GM18517 (cell line): ENCODE measurements around the gene CCDC24.
A peak's percentile ranks its signal among the peaks of the same experiment; 100 is the strongest.

Experiments used
- ATAC-seq: cut with Tn5 transposase; IDR thresholded peaks from one replicate; pipeline ENCODE4 v1.9.1; 2021; ENCODE audit warnings: mild to moderate bottlenecking, moderate library complexity; ENCODE audit not compliant: unreplicated experiment

The CCDC24 gene

GRCh38 chr1:43991476-43992231 lies at the start of gene CCDC24:
CCDC24 (plus strand) TSS chr1:43991599; CDS start chr1:43991879, 280 bp downstream.
- peak; percentile 56 for ATAC-seq

DNA sequence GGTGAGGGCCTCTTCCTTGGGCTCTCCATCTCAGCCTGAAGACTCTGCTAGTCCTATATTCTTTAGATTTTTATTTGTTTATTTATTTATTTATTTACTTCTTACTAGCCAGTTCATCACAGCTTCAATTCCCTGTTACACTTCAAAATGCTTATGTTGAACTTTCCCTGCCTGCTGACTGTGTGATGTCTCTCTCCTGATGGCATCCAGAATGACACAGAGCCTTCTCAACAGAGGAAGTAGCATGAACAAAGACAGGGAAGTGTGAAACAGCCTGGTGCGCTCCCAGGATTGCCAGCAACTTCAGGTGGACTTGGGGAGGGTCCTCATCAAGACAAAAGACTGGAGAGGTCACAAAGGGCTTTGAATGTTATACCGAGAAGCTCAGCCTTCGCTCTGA lies 49.0 kb upstream of the CCDC24 start:
- no peak for ATAC-seq

DNA sequence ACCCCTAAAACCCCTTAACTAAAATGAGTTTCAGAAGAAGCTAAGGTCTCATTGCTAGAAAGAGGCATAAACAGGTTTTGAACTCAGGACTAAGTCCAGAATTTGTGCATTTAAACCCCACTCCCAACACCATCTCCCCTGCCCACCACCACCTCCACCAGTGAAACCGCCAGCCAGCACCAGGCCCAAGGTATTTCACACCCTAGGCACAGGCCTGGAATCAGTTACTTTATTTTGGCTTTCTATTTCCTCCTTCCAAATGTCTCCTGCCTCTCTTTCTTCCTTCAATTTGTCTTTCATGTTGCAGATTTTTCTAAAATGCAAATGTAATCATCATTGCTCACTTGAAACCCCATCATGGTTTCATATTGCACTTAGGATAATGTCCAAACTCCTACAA lies 46.5 kb upstream of the CCDC24 start:
- no peak for ATAC-seq

- ATAC-seq: no peak
These were observed 45.6 kb upstream of the CCDC24 start for GRCh38 chr1:43945674-43946235.

DNA sequence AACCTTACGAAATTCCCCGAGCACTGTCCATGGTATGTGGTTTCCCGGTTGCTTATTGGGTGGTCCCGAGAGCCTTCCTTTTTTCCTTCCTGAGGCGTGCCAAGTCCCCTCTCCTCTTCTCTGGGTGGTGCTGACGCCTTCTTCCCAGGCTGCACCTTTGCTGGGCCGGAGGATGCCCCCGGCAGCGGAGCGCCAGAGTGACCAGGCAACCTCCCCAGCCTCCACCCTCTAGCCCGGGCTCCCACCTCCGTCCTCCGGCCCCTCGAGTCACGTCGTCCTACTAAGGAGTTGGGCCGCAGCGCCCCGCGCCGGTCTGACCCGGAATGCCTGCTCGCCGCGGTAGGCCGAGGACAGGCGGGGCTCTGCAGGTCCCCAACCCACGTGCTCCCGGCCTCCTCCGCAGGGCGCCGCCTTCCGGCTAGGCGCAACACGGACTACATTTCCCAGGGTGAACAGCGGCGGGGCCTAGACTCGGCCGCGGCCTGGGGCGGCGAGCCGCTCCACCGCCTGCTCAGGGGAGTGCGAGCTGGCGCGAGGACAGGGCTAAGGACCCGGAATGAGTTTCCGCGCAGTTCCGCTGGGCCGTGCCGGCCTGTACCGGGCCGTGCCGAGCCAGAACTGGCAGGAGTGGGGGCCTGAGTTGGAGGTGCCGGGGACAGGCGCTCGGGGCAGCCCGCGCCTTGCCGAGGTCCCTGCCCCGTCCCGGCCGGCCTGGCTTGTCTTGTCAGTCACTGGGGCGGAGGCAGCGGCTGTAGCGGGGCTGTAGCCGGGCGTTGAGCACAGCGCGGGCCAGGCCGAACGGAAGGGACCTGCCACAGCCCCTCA lies 45.0 kb upstream of the CCDC24 start, which contains the start of gene IPO13:
Gene IPO13, plus strand, starts transcription at position 715 of the 825 bp plus-strand sequence. CDS start 651 bp downstream, outside the sequence.
- ATAC-seq: peak; percentile 92

DNA sequence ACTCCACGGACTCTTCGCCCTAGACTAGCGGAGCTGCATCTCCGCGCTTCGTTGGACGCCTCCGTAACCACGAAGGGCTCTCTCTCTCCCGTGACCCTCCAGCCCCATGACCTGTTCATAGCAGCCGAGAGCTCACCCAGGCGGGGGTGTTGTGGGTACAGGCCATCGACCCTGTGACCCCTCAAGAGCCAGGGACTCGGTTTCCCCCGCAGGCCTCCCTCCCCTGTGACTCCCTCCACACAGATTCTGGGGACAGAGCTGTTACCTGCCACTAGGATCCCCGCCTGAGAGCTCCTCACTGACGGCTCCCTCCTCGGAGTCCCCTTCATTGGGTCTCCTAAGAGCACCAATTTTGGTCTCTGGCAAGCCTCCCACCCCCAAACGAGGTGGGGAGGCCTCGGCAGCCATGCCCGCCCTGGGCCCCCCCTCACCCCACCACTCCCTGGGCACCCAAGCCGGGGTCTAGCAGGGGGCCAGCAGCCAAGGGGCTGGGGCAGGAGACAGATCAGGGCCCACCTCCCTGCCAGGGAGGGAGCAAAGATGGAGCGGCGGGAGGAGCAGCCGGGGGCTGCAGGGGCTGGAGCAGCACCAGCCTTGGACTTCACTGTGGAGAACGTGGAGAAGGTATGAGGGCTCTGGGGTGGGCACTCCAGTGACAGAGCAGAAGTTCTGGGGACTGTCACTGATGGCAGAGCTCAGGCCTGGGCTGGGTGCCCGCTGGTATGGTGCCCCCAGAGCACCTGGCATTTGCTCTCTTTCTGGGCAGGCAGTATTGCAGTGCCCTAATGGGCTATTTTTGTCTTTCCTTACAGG lies 44.1 kb upstream of the CCDC24 start:
- ATAC-seq: no peak

GRCh38 chr1:43947874-43948437 lies 43.4 kb upstream of the CCDC24 start:
- no peak for ATAC-seq

DNA sequence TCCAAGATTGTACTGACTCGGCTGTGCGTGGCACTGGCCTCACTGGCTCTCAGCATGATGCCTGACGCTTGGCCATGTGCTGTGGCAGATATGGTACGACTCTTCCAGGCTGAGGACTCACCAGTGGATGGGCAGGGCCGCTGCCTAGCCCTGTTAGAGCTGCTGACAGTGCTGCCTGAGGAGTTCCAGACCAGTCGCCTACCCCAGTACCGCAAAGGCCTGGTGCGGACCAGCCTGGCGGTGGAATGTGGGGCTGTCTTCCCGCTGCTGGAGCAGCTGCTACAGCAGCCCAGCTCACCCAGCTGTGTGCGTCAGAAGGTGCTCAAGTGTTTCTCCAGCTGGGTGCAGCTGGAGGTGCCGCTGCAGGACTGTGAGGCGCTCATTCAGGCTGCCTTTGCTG lies 41.7 kb upstream of the CCDC24 start:
- ATAC-seq: no peak

- ATAC-seq: no peak
These were observed 40.1 kb upstream of the CCDC24 start for GRCh38 chr1:43951021-43951985.

DNA sequence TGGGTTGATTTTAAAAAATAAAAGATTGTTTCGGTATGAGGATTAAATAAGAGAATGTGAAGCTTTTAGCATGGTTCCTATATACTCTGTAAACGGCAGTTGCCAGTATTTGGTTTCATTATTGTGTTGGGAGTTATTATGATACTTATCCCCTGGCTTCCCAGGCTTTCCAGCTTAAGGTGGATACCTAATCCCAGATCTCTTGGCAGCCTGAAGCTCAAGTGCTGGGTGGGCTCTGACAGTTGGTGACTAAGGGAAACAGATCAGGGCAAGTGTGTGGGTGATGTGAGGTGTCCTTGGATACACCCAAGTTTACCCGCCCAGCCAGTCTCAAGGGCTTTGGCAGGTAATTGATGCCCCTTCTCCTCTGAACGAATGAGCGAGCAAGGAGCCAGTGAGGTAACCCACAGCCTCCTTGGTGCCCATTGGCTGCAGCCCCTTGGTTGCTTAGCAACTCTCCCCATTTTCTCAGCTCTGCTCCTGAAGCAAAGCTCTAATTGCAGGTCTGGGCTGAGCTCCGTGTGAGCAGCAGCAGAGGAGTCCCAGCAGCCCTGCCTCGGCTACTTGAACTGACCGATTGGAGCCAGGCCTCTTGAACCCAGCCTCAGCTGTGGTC lies 38.6 kb upstream of the CCDC24 start:
- no peak for ATAC-seq

DNA sequence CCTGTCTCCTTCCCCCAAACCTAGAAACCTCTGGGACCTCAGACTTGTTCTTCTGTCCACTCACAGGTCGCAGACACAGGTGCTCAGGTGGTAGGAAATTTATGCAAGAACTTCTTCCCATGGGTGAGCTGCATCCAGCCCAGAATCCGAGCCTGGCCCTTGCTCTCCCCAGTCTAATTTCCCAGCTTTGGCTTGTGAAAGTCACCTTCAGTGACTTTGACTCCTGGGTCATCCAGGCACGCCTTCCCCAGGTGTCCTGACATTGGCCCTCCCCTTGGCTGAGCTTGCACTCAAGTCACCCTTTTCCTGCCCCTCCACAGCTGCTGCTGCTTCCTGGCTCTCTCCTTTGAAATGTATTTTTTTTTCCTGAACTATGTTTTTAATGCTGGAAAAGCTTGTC lies 38.0 kb upstream of the CCDC24 start:
- no peak for ATAC-seq

DNA sequence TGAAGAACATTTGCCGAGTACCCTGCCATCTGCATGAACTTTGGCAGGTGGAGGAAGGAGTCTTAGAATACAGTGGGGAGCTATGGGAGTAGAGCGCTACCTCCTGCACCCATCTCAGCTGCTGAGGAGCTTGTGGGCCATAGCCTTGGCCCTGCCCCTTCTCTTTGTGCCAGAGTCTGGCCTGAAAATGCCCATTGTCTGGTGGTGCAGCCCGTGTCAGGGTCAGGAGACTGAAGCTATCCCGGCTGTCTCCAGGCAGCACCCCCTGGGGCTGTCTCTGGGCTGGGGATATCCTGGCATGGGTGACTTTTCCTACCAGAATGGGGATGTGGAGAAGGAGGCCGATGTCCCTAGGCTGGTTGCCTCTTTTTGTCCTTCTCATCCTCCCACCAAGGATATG lies 37.4 kb upstream of the CCDC24 start:
- no peak for ATAC-seq

GRCh38 chr1:43956234-43956633 lies 35.2 kb upstream of the CCDC24 start:
- no peak for ATAC-seq

DNA sequence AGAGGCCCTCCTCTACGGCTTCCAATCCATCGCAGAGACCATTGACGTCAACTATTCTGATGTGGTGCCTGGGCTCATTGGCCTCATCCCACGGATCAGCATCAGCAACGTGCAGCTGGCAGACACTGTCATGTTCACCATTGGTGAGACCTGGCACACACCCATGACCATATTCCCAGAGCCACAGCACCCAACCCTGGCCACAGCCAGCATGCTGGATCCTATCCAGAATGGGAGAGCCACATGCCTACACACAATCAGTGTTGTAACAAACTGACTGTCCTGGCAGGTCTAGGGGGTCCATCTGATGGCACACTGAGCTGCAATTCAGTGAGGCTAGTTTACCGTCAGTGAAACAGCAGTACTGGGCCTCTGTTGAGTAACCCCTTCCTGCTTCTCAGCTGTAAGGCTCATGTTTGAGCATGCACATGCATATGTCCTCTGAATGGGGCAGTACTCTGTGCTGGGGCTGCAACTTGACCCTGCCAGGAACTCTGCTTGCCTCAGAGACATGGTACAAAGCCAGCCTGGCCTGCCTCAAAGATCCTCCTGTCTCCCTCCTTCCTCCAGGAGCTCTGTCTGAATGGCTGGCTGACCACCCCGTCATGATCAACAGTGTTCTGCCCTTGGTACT lies 33.9 kb upstream of the CCDC24 start:
- no peak for ATAC-seq

GRCh38 chr1:43958351-43959255 lies 32.8 kb upstream of the CCDC24 start:
- no peak for ATAC-seq

DNA sequence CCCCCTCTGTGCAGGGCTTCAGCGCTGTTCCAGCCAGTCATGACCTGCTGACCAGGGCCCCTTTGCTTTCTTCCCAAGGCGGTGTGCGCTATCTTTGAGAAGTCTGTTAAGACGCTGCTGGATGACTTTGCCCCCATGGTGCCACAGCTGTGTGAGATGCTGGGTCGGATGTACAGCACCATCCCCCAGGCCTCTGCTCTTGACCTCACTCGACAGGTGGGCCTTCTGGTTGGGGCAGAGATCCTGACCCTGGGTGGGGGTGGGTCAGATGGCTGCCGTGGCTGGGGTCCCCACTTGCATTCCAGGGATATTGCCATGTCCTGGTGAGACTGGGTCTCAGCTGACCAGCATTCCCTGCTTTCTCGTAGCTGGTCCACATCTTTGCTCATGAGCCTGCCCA lies 30.6 kb upstream of the CCDC24 start:
- ATAC-seq: no peak

DNA sequence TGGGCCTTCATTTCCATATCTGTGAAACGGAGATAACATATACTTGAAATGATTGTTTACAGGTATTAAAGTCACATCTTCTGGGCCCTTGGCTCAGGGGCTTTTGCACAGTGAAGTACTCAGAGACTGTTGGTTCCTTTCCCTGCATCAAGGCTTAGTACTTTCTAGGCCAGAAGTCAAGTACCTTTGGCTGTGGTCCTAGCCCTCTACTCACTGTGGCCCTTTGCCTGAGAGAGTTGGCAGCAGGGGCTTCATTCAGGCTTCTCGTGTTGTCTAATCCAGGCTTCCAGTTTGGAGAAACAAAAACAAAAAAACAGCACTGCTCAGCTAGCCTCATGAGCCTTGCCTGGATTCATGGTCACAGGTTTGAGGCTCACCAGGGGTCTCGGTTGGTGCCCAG lies 29.7 kb upstream of the CCDC24 start:
- ATAC-seq: no peak

DNA sequence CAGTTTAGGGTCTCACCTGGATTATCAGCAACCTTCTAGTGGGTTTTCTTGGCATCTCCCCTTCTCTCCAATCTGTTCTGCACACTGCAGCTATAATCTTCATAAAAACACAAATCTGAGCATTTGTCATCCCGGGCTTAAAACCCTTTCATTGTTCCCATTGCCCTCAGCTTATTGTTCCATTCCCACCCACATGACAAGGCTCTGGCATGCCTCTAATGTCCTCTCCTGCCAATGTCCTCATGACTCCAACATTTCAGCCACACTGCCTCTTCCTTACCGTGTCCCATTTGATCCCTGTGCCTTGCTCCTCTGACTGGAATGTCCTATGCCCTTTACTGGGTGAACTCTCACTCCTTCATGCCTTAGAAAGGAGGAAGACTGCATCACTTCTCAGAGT lies 29.1 kb upstream of the CCDC24 start:
- ATAC-seq: no peak
